Right forelimb (tissue), 1 donor: Measurements from ENCODE around the gene ZNF689.

Experiments
- DNase-seq: peaks from one replicate; pipeline ENCODE4 v3.0.0-alpha.2; 2018

ZNF689 gene

DNA sequence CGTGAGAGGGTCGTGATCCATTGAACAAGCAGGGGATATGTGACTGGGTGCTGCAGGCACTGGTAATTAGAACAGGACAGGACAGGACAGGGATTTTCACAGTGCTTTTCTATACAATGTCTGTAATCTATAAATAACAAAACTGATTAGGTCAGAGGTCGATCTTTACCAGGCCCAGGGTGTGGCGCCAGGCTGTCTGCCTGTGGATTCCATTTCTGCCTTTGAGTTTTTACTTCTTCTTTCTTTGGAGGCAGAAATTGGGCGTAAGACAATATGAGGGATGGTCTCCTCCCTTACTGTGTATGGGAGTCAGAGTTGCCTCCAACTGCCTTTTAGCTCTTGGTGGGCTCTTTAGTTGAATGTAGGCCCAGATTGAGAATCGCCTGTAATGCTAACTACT, 50.5 kb downstream of the ZNF689 start:
- DNase-seq, result no peak

DNA sequence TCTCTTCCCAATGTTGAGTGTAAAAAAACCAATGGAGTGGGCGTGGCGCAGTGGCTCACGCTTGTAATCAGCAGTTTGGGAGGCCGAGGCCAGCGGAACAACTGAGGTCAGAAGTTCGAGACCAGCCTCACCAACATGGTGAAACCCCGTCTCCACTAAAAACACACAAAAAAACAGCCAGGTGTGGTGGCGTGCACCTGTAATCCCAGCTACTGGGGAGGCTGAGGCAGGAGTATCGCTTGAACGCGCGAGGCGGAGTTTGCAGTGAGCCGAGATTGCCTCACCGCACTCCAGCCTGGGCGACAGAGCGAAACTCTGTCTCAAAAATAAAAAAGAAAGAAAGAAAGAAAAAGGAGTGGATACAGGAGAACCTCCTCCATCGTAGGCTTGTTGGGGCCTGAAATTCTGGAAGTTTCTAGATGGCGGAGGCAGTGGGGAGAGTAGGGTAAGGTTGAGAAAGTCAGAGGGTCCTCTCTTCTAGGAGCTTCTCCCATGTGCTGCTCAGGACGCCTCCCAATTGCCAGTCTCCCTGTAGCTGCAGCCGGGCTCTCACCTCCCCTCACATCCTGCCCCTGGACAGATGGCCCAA, 51.3 kb downstream of the ZNF689 start:
- no peak for DNase-seq

DNA sequence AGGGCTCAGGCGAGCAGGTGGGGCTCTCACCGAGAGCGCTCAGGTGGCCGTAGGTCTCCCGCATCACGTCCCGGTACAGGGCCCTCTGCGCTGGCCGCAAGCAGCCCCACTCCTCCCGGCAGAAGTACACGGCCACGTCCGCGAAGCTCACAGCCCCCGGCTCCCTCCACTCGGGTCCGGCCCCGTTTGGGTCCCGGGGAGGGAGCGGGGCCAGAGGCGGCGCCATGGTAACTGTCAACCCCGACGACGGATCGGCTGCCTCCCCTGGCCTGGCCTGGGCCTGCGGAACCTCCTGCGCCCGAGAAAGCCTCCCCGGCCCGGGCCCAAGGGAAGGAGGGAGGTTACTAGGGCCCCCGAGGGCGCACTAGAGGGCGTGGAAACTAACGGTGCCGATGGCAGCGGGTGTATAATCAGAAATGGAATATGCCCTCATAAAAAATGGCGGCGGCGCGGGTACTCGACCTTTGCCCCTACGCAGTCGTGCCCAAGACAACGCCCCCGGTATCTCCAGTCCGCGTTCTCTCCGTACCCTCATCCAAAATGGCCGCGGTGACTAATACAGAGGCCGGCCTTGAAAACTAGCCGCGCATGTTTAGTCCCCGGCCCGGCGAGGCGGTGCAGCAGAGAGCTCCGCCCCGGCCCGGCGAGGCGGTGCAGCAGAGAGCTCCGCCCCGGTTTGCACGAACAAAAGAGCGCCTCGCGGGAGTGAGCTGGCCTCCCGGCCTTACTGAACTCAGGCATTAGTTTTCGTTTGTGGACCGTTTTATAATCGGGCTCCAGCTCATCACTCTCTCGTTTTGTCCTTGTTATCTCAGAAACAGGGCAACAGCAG, 52.0 kb downstream of the ZNF689 start, which contains the start of gene ZNF764:
TSS of gene ZNF764 (minus strand) at position 418 of the 832 bp plus-strand sequence. CDS start at position 226, 192 bp downstream.
- DNase-seq, result peak; percentile 96

- no peak for DNase-seq
These were observed 52.6 kb downstream of the ZNF689 start for GRCh38 chr16:30557707-30557956.

- DNase-seq, result no peak
These were observed 54.1 kb downstream of the ZNF689 start for GRCh38 chr16:30556125-30556473.

DNA sequence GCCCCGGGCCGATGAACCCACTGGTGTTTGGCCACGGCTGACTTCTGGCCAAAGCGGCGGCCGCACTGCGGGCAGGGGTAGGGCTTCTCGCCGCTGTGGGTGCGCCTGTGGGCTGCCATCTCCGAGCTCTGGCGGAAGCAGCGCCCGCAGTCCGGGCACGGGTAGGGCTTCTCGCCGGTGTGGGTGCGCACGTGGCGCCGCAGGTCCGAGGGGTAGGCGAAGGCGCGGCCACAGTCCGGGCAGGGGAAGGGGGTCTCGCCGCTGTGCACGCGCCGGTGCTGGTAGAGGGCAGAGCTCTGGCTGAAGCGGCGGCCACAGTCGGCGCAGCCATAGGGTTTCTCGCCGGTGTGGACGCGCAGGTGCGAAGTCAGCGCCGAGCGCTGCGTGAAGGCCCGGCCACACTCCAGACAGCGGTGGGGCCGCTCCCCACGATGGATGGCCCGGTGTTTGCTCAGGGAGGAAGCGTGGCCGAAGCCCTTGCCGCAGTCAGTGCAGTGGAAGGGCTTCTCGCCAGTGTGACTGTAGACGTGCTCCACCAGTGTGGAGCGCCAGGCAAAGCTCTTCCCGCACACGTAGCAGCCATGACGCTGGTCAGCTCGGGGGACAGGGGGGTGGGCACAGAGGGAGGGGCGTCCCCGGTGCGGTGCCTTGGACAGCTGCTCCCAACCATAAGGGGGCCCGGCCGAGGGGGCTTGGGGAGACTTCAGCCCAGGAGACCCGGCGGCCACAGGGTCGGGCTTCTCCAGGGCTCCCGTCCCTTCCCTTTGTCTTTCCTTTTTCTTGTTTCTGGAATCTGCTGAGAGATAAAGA, 54.7 kb downstream of the ZNF689 start:
- DNase-seq, result no peak

GRCh38 chr16:30554557-30555314, 55.5 kb downstream of the ZNF689 start:
- no peak for DNase-seq

DNA sequence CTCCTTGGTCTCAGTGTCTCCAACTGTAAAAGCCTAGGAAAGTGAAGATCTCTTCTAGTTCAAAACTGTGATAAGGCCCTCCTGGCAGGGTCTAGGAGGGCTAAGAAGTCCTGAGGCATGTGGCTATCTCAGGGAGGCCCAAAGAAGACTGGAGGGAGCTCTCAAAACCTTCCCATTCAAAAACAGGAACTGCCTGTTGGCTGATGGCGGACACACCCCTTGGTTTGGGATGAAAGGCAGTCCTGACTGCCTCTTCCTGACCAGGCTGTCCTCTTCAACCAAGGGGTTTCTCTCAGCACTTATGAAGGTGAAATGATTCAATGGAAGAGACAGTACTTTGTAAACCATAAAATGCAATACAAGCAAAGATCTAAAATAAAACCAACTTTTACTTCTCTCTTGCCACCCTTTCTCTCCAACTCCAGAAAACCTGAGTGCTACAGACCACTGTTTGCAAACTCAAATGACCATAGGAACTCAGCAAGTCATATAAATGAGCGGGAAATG, 56.7 kb downstream of the ZNF689 start:
- no peak for DNase-seq

DNA sequence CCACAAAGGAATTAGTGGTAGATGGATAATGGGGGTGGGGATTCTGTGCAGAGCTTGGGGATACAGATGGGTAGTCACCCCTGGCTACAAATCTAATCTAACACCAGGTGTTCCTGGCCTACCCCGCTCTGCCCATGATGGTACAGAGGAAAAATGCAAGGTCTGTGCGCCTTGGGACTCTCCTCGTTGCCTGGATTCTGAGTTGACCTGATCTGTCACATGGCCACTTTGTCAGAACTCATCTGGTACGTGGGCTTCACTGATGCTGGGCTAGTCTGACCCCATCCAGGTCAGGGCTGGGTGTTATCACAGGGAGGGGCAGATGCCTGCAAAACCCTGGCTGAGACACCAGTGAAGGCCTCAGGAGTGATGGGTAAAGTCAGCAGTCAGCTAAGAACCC, 57.2 kb downstream of the ZNF689 start:
- no peak for DNase-seq
